Hematopoietic multipotent progenitor cell treated with erythropoietin and hydrocortisone succinate and interleukin-3 and kit ligand, for 8 days (in vitro differentiated cells): ENCODE data around the gene PLPP3.

ENCODE experiments used
- DNase-seq: peaks from one replicate; pipeline ENCODE4 v3.0.0-alpha.2; 2015

The PLPP3 gene

GRCh38 chr1:56545711-56546110 lies 33.7 kb downstream of the PLPP3 start:
- no peak for DNase-seq

GRCh38 chr1:56543783-56544612 lies 35.4 kb downstream of the PLPP3 start:
- DNase-seq = no peak

- DNase-seq = no peak
Observed at GRCh38 chr1:56542651-56543050, 36.7 kb downstream of the PLPP3 start.

- DNase-seq = no peak
Observed at GRCh38 chr1:56541408-56541807, 38.0 kb downstream of the PLPP3 start.

GRCh38 chr1:56540467-56540866 lies 38.9 kb downstream of the PLPP3 start:
- no peak for DNase-seq

- no peak for DNase-seq
Observed at GRCh38 chr1:56539520-56539931, 39.8 kb downstream of the PLPP3 start.

GRCh38 chr1:56538532-56538931 lies 40.8 kb downstream of the PLPP3 start:
- DNase-seq = no peak

GRCh38 chr1:56537660-56538059 lies 41.7 kb downstream of the PLPP3 start:
- DNase-seq = no peak

- DNase-seq = no peak
Observed at GRCh38 chr1:56535939-56536338, 43.4 kb downstream of the PLPP3 start.

- DNase-seq = no peak
Observed at GRCh38 chr1:56535362-56535761, 44.0 kb downstream of the PLPP3 start.

GRCh38 chr1:56534130-56534651 lies 45.2 kb downstream of the PLPP3 start:
- DNase-seq = no peak

GRCh38 chr1:56533621-56534020 lies 45.7 kb downstream of the PLPP3 start:
- DNase-seq = no peak

- no peak for DNase-seq
Observed at GRCh38 chr1:56533197-56533596, 46.2 kb downstream of the PLPP3 start.

GRCh38 chr1:56532350-56532683 lies 47.0 kb downstream of the PLPP3 start:
- DNase-seq = no peak

GRCh38 chr1:56531624-56532349 lies 47.6 kb downstream of the PLPP3 start:
- no peak for DNase-seq

- no peak for DNase-seq
Observed at GRCh38 chr1:56529801-56530200, 49.6 kb downstream of the PLPP3 start.

GRCh38 chr1:56527548-56528302 lies 51.6 kb downstream of the PLPP3 start:
- DNase-seq = no peak

GRCh38 chr1:56526571-56527174 lies 52.7 kb downstream of the PLPP3 start:
- no peak for DNase-seq

- DNase-seq = peak; percentile 8
Observed at GRCh38 chr1:56525489-56526041, 53.8 kb downstream of the PLPP3 start.

GRCh38 chr1:56524263-56524662 lies 55.1 kb downstream of the PLPP3 start:
- no peak for DNase-seq

- DNase-seq = no peak
Observed at GRCh38 chr1:56522680-56523079, 56.7 kb downstream of the PLPP3 start.

GRCh38 chr1:56520016-56520601 lies 59.3 kb downstream of the PLPP3 start:
- DNase-seq = no peak
